ENCODE data around the gene LRRN1.
"Not testable (repeated sequence)": the region's sequence is repeated elsewhere in the genome, so short reads cannot be mapped to it uniquely, and the experiment has no call there.

LRRN1 gene

DNA sequence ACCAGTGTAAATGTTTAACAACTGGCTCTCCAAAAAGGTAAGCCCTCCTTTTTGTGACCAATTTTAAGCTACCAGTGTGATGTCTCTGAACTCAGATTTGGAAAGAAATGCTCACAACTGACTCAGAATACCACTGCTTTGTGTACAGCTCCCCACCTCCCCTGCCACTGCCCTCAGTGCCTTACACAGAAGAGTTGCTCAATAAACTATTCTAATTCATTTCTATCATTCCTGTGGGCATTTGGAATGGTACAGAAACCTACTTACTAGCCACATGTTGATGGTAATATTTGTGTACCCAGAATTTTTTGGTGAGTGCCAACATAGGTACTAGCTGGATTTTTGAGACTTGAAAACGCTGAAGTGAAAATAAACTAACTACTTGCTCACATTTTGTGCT lies 16.0 kb downstream of the LRRN1 start:
- DNase-seq: no peak

DNA sequence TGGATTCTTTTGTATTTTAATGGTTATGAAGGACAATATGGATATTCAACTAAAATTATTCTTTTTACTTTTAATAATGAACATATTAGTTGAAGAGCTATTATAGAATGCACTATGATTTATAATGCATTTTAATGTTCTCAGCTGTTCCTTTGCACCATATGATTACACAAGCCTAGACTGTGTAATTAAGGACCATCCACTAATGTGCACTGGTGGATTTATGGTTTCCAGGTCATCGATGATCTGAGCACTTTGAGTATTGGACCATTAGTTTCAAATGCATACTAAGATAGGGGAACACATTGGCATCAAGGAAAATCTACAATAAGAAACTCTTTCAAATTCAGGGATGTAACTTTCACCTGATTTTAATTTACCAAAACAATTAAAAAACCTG lies 16.8 kb downstream of the LRRN1 start:
- no peak for DNase-seq

DNA sequence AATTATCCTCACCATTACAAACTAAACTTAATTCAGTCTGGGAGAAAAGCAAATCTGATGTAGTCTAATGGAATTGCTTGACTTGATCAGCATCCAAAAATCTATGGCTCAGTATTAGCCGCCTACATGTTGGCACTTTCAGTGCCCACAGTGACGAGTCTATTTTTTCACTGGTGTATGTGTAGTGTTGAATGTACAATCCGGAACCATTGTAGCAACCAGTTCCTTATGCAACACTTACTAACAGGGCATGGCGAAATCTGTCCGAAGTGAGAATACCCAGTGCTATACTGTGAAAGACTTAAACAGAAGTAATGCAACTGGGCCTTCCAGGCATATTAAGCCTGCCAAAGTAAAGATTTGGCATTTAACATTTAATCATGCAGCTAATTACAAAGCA lies 18.6 kb downstream of the LRRN1 start:
- DNase-seq: peak; percentile 76

DNA sequence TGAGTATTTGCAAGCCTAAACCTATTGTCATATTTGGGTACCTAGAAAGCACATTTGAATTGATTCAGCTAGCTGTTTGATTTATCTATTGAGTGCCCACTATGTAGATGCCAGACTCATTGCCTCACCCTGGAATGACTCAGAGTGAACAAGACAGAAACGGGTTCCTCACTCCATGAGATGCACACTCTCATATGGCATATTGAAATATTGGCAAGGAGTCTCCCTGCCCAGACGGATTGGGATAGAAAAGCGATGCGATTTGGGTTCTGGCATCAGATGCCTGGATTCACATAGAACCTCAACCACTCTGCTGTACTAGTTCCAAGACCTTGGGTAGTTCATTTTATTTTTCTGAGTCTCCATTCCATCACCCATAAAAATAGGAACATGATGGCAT lies 22.5 kb downstream of the LRRN1 start:
- DNase-seq: no peak

DNA sequence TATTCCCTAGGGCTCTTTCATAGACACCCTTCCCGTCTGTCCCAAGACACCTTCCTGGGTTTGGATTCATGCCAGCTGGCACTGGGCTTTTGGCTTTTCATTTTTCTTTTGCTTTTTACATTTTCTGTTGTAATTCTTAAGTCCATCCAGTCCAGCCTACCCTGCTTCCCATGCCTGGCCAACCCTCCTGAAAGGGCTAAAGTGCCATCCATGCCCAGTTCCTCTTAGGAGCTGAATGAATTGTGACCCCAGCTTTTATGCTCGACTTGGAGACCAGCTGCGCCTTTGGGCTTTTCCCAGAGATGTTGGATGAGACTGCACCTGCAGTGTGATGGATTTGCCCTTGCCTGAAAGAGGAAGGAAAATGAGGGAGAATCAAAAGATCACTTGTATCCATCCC lies 25.8 kb downstream of the LRRN1 start:
- DNase-seq: no peak

DNA sequence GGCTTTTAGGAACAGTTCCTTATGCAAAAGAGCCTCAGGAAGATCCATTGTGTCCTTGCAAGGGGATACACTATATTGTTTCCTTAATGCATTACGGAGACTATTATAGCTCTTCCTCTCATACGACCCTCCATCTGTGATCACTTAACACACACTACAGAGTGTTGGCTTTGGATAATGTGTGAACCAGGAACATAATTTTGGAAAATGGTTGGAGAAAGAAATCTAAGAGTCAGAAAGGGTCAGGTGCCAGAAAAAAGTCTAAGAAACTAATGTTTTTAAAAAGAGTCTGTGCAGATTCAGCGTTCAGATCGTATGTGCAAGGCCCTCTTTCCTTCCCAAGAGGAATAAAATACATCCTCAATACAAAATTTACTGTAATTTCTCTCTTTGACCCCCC lies 27.3 kb downstream of the LRRN1 start:
- DNase-seq: no peak

DNA sequence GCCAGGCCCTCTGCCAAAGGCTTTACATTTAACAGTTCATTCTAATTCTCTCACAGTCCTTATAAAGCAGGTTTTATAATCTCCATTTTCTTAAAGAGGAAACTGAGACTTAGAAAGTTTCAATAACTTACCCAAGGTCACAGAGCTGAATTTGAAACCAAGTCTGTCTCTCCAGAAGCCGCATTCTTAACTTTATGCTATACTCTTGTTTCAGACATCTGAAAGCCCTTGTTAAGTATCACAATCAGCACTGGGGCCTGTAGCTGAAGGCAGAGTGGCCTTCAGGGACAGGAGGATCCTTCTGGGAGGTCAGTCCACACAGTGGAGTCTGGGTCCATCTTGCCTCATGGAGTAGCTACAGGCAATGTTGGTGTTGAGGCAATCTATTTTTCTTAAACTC lies 27.9 kb downstream of the LRRN1 start:
- DNase-seq: no peak

DNA sequence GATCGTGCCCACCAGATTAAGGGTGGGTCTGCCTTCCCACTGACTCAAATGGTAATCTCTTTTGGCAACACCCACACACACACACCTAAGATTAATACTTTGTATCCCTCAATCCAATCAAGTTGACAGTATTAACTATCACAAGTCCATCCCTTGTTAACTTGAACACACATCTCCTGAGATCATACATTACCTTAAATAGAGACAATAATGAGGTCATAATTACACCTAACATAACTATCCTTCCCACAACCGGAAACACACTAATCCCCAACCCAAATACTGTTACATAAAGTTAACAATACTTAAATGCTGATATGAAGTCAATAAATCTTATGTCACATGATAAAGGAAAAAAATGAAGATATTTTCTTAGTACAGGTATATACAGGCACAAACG lies 29.2 kb downstream of the LRRN1 start:
- DNase-seq: not testable (repeated sequence)

DNA sequence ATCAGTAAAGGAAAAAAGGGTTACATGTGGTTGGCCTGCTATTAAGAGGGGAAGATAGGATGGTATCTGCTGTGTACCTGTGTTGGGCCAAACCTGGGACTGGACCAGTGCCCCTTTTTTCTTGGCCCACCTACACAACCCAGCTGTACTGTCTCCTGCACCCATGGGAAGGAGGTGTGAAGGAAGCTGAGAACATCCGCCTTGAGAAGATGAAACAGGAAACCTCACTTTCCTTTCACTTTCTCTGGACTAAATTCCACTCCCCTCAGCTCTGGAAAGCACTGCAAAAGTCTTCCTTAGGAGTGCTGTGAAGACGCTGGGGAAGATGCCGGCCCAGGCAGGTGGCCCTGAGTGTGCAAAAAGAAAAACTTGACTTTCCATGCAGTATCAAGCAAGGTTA lies 37.6 kb downstream of the LRRN1 start:
- DNase-seq: no peak

DNA sequence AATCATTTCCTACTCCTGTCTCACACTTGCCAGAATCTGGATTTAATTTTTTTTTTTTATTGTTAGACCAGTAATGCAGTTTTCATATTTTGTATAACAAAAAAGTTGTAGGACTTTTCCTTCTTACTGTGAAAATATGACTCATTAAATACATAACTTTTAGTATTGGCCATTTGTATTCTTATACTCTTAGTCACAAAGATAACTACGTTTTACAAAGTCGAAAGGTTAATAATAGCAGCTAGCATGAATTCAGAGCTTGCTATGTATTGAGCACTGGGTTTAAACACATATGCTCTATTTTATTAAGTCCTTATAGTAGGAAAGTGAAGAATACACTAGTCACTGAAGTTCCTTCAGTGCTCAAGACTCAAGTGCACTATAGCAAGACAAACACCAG lies 43.1 kb downstream of the LRRN1 start:
- DNase-seq: no peak

DNA sequence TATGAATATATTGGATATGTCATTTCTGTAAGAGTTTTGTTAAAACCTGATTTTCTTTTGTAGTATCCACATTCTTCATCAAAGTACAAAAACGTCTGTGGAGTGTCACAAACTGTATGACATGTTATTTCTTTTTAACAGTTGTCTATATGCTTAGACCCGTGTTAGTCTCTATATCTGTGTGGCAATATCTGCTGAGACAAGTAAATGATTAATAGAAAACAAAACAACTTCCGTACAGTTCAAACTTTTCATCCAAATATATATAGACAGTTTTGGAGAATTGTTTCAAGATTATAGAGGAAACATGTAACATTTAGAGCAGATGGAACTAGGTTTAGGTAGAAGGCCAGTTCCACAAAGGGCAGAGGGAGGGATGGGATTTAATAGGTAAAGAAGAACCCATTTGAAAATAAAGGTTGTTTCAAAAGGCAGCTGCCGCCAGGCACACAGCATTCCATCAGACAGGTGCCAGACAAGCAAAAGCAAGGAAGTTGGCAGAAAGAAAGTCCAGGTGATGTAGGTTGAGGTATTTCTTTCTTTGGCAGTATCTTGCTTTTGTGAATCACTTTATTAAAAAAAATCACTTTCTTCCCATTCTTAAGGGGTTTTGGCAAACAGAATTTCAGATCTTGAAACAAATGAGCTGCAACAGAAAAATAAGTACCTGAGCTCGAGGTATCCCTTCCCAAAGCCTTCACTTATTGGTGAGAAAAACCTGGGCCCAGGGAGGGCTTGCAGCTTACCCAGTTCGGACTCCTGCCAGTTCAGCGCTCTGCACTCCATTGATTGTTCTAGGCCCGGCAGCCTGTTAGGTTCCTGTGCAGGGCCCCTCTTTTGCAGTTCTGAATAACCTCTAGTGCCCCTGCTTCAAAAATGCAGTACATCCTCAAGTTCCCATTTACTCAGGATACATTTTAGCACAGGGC lies 49.0 kb downstream of the LRRN1 start:
- no peak for DNase-seq

DNA sequence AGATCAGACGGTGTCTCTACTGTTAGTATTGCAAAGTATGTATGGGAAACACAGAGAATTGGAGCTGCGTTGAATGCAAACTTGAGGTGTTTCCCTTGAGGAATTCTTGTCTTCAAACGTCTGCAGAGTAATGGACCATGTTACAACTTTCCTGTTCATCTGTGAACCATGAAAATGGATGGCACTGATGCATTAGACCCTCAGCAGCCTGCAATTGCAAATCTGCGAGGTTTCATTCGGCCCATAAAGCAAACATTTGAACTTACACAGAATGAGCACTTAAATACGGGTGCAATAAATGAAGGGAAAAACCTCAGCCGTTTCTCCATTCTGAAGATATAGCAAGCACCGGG lies 49.7 kb downstream of the LRRN1 start:
- DNase-seq: no peak

DNA sequence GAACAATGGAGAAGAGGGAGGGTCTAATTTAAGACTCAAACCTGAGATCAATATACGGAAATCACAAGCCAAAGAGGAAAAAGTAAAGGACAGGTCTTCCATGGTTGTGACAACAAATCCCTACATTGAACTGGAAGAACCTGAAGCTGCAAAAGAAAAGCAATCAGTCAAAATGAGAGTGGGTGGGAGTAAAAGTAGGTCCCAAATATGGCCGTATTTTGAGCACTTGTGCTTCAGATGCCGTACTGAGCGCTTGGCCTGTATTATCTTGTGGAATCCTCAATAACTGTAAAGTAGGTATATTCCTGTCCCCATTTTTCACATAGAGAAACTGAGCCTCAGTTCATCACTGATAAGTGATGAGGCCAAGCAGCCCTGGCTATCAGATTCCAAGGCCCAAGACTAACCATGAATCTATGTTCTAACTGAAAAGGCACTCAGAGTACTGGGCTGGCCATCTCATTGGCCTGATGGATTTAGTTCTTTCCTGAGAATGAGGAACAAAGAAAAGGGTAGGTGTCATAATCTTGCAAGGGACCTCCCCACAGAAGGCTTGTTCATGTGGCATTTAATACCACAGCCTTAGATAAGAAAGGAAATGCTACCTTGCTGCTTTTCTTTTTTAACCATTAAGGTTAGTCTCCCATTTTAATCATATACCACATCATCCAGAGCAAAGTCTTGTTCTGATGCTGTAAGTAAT lies 52.5 kb downstream of the LRRN1 start:
- peak; percentile 4 for DNase-seq

DNA sequence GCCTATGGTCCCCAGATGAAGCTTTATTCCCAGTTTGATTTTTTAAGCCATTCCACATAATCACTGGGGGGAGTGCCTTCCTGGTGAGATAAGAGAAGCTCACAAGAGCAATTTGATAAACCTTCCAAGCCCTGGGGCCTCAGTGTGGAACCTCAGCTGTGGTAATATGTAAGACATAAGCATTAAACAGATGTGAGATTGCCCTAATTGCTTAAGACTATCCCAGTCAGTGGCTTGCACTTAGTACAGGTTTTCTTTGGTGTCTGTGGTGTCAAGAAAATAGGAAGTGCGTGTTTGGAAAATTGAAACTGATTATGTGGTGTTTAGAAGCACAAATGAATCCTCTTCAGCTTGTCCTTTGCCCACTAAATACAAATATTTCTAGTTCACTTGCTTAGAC lies 54.3 kb downstream of the LRRN1 start:
- DNase-seq: peak; percentile 2

DNA sequence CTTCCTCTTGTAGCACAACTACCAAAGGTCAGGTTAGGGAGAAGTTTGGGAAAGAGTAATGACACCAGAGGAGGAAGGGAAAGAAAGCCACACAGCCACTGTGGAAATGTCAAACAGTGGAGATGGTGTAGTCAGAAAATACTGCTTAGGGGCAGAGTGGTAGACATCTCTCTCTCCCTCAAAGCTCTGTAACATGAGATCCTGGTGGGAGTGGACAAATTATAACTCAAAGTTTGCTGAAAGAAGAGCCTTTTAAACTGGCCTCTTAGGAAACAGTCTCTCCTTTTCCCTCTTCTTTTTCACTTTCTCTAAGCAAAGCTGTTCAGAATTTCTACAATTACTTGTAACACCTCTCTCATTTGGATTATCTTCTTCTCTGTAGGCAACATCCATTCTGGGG lies 55.8 kb downstream of the LRRN1 start:
- no peak for DNase-seq

DNA sequence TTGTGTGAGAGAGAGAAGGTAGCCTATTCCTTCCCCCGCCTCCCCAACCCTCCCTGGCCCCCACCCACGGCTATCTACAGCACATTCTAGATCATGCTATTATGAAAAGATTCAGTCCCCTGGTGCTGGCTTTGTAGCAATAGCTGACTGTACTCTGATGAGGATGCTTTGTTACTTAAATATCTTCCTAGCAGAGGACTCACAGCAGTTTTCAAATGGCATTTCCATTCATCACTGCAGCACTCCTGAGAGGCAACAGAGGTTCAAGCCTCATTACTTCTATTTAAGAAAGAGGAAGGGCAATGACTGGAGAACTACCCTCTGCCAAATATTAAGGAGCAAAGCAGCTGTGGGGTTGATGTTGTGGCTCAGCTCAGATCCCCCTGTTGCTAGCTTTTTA lies 61.0 kb downstream of the LRRN1 start:
- DNase-seq: no peak

DNA sequence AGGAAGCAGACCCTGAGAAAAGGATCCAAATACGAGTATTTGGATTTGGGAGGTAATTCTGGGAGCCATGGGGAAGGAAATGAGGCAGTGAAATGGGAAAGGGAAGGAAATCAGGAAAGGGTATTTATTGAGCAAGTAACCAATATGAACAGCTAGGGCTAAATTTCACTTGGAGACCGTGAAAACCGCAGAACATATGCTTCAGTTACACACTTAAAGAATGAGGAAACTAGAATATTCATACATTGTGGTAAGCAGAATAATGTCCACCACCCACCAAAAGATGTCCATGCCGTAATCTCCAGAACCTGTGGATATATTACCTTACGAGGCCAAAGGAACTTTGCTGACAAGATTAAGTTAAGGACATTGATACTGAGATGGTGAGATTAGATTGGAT lies 63.3 kb downstream of the LRRN1 start:
- no peak for DNase-seq

DNA sequence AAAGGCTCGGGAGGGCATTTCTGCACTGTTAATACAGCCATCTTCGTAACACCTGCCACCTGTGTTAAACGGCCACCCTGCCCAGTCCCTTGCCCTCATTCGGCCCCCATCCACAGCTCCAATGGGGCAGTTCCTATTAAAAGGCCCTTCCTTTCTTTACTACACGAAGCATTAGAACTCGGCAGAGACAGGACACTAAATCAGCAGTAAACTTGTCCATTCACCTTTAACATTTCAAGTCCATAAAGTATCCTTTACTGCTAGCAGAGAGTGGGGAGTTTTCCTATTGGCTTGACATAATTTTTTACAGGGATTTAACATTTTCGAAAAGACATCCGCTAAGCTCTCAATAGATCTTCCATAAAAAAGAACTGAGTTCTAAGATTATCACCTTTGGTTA lies 76.3 kb downstream of the LRRN1 start:
- DNase-seq: no peak

DNA sequence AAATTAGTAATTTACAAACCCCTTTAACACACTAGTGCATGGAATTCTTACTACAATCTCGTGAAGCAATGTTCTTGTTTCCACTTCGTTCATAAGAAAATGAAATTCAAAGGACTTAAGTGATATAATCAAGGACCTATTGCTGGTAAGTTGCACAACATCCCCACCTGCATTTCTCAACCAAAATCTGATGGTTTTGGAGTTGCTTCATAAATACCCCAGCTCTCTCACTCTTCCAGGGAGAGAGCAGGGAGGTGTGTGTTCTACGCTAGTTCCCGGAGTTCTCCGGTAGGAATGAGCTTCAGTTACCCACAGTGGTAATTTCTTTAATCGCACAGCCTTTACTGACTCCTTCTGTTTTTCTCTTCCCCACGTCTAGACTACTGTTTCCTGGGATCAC lies 81.8 kb downstream of the LRRN1 start:
- no peak for DNase-seq

DNA sequence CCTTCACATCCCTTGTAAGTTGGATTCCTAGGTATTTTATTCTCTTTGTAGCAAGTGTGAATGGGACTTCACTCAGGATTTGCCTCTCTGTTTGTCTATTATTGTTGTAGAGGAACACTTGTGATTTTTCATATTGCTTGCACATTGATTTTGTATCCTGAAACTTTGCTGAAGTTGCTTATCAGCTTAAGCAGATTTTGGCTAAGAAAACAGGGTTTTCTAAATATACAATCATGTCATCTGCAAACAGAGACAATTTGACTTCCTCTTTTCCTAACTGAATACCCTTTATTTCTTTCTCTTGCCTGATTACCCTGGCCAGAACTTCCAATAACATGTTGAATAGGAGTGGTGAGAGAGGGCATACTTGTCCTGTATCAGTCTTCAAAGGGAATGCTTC lies 88.1 kb downstream of the LRRN1 start:
- not testable (repeated sequence) for DNase-seq

DNA sequence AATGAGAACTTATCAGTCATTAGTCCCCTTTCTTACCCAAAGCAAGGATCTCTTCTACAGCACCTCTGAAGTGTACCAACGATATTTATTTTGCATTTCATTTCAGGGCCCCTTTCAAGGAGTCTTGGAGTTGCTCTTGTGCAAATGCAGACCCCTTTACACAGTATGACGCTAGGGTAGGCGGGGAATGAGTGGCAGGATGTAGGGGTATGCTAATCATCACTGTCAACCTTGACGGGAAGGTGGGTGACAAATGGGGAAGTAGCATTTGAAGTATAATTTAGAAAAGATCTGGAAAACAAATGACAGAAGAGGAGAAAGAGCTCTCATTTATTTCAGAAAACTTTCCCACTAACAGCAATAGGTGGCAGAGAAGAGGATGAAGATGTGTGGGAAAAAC lies 94.4 kb downstream of the LRRN1 start:
- no peak for DNase-seq

Data from suppressor macrophage treated with lipopolysaccharide for 4 hours (primary cell).